PC-9 (cell line): ENCODE measurements around the gene ACTG1.

Source experiments
- EZH2 ChIP-seq: fragments of 200-600 bp; sonication (generic); IDR thresholded peaks from 2 replicates; pipeline ENCODE4 v1.8.0; 2017; ENCODE audit warnings: antibody characterized with exemption, low read depth
- TF ChIP-seq, protein P1 (sequence below): fragments of 200-600 bp; sonication (generic); conservative IDR thresholded peaks from 2 replicates; pipeline ENCODE4 v1.6.1; 2017; ENCODE audit warnings: mixed run types, antibody characterized with exemption, mild to moderate bottlenecking, moderate library complexity

DNA sequence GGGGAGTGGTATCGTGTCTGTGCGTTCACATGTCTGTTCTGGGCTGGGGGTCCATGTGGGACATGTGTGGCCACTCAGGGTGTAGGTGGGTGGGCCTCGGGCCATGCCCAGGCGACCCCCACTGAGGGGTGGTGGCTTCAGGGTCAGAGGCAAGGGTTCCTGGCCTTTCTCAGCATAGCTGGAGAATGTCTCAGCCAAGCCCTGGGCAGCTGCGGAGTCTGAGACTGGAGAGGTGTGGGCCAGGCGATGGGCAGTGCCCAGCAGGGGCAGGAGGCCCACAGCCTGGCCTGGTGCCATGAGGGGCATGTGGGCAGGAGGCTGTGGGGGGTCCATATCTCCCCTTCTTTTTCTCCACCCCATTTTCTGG, 16.8 kb upstream of the ACTG1 start:
- no peak for TF ChIP-seq EZH2
- TF ChIP-seq, protein P1, sequence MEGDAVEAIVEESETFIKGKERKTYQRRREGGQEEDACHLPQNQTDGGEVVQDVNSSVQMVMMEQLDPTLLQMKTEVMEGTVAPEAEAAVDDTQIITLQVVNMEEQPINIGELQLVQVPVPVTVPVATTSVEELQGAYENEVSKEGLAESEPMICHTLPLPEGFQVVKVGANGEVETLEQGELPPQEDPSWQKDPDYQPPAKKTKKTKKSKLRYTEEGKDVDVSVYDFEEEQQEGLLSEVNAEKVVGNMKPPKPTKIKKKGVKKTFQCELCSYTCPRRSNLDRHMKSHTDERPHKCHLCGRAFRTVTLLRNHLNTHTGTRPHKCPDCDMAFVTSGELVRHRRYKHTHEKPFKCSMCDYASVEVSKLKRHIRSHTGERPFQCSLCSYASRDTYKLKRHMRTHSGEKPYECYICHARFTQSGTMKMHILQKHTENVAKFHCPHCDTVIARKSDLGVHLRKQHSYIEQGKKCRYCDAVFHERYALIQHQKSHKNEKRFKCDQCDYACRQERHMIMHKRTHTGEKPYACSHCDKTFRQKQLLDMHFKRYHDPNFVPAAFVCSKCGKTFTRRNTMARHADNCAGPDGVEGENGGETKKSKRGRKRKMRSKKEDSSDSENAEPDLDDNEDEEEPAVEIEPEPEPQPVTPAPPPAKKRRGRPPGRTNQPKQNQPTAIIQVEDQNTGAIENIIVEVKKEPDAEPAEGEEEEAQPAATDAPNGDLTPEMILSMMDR = no peak
